Astrocyte of the cerebellum (primary cell): ENCODE measurements around the gene GALNTL6.

Source experiments
- DNase-seq: peaks from one replicate; pipeline ENCODE4 v3.0.0-alpha.2; 2011; ENCODE audit warnings: low read depth
- H3K4me3 ChIP-seq: 2 replicates; pipeline ENCODE4 v1.5.1; 2011; ENCODE audit warnings: mild to moderate bottlenecking, low read depth, low read length, moderate library complexity
- CTCF ChIP-seq: IDR thresholded peaks from 2 replicates; pipeline ENCODE4 v1.5.1; 2012; ENCODE audit warnings: low read length, low read depth, moderate library complexity, mild to moderate bottlenecking; ENCODE audit errors: missing control alignments
- in situ Hi-C: cut with HindIII; loops from 2 replicates; pipeline ENCODE4 v1.10.0; 2017; ENCODE audit warnings: low sequenced_read_pairs

Gene GALNTL6

DNA sequence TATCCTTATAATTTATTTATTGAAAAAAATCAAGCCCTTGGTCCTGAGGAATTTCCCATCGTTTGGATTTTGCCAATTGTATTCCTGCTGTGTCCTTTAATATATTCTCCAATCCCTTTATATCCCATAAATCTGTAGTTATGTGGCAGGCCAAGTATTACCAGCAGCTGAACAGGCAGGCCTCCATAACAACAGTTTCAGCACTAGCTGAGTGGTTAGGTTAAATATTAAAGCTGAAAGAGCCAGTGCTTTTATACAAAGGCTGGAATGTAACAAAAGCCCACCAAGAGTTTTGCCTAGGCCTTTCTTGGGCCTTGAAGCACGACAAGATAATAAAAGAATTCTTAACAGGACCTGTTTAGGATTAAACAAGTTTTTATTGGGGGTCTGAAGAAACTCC lies 988.8 kb downstream of the GALNTL6 start:
- no peak for DNase-seq
- H3K4me3 ChIP-seq = no peak overlapping the region
- in situ Hi-C loops = no loop called here
- no peak for TF ChIP-seq CTCF

- no peak for TF ChIP-seq CTCF
- in situ Hi-C loops = no loop called here
- no peak overlapping the region for H3K4me3 ChIP-seq
- no peak for DNase-seq
These were observed 993.6 kb downstream of the GALNTL6 start for GRCh38 chr4:172806841-172807240.

- no peak for DNase-seq
- no peak overlapping the region for H3K4me3 ChIP-seq
- in situ Hi-C loops = no loop called here
- no peak for TF ChIP-seq CTCF
These were observed 995.0 kb downstream of the GALNTL6 start for GRCh38 chr4:172808196-172808595.

GRCh38 chr4:172809319-172809718 lies 996.1 kb downstream of the GALNTL6 start:
- no peak overlapping the region for H3K4me3 ChIP-seq
- DNase-seq = no peak
- in situ Hi-C loops = no loop called here
- peak; percentile 12 for TF ChIP-seq CTCF

DNA sequence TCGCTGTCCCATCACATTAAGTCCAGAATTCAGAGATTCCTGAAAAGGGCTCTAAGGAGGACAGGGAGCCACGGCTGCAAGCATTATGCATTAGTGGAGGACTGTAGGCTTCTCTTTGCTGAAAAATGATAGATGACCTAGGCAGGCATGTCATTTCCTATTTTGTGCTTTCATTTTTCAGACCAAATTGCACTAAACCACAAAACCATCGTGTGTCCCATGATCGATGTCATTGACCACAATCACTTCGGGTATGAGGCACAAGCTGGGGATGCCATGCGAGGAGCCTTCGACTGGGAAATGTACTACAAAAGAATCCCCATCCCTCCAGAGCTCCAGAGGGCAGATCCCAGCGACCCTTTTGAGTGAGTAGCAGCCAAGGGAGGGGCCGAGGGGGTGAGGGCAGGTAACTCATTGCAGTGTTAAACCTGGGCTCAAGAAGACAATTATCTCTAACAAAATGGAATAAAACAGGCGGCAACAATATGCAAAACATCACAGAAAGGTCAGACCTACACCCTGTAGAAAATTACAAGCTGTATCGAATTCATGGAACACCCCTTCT lies 1000.2 kb downstream of the GALNTL6 start:
- H3K4me3 ChIP-seq = no peak overlapping the region
- in situ Hi-C loops = no loop called here
- DNase-seq = no peak
- no peak for TF ChIP-seq CTCF

DNA sequence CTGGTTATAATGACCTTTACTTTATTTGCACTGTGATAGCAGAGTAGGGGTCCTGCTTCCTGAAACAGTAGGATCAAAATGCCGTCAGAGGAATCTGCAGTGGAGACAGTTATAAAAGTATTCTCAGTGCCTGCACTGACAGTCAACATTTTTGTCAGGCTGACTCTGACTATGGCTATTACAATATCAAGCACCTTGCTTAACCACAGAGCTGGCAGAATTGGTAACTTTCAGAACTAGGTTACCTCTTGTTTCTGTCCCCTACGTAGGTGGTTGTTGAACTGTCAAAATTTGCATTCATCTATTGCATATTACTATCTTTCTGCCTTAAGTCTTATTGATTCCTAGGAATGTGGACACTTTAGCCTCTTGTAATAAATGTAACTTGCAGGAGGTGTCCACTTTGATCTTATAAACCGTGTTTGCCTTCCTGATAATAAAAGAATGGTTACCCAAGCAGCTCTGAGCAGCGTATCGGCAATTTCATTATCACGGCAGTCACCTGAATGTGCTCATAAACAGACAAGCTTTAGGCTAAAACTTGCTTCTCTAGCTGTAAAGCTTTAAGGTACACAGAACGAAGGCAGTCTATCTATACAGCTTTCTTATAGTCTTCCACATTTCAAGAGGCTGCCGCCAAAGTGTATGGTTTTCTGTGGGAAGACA lies 1002.4 kb downstream of the GALNTL6 start:
- no peak for TF ChIP-seq CTCF
- no peak overlapping the region for H3K4me3 ChIP-seq
- in situ Hi-C loops = no loop called here
- no peak for DNase-seq
